NCI-H1092 (cell line): ENCODE data around the gene CAD.

Experiments
- DNase-seq: peaks from one replicate; lab custom pipeline; 2025; lab: John Stamatoyannopoulos, UW

Gene CAD

DNA sequence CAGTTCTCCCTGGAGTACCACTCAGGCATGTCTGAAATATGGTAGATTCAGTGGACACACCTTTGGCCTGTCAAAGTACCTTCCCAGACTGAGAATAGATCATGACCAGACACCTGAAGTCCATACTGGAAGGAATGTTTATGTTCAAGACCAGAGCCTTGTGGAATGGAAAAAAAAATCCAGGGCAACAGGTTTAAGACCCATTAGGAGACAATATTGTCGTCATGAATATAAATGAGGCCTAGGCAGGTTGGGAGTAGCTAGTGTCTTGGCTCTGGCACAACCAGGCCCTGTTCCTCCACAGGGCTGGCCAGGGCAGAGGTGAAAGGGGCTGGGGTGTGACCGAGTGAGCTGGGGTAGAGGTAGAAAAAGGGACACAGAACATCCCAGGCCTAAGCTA is 18.5 kb upstream of the CAD start:
- DNase-seq, result no peak

DNA sequence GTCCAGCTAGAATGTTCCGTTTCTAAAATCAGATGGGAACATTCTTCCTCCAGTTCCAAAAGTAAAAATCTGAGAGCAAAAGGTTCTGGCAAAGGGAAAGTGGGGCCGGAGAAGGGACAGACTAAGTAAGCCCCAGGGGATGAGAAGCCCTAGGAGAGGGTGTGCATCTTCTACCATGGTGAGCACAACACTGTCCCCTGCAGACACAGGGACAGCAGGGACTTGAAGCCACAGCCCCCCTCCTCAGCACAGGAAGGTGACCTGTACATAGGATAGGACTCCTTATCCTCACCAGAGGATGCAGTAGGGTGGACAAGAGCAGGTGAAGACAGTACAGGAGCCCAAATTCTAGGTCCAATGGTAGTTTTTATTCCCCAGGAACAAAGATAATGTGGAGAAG is 17.9 kb upstream of the CAD start:
- DNase-seq, result no peak

DNA sequence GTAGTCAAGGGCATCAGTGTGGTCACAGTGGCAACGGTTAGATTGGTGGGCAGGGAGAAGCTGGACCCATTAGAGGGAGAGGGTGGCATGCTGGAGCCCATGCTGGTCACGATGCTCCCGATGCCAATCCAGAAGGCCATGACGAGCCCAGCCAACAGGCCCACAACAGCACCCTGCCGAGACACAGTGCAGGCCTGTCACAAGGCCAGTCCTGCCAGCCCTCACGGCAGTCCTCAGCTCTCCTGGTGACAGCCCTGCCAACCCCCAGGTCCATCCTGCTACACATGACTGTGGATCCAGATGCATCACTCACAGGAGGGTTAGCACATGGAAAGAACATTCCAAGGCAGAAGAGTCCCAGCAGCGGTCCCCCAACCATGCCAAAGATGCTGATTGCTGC is 15.5 kb upstream of the CAD start:
- DNase-seq, result no peak

DNA sequence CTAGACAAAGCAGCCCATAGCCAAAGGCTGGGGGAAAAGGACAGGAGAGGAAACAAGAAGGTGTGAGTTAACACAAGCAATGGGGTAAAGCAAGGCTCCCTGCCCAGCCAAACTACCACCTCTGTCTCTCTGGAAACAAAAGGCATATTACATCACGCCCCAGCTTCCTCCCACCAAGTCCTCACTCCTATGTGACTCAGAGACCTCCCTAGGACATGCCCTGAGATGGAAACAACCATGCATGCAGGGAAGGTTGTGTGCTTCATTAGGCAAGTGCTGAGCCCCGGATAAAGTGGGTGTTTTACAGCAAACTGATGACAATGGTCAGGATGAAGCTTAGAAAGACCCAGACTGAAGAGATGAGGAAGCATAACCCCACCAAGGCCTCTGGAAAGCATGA is 14.3 kb upstream of the CAD start:
- no peak for DNase-seq

DNA sequence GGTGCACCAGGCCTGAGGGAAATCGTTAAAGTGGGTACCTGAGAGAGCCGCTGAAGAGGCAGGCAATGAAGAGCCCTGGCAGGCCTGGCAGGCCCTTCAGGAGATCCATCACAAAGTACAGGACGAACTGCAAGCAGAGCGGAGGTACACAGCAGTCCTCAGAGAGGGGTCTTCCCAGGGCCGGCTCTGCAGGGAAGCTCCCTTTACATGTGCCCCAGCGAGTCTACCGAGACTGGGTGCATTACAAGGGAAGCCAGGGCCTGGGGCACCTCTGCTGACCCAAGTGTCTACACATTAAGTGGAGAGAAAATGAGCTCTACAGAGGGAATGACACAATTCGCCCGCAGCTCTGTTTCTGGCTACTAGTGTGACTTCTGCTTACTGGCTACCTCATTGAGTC is 13.4 kb upstream of the CAD start:
- DNase-seq, result no peak

DNA sequence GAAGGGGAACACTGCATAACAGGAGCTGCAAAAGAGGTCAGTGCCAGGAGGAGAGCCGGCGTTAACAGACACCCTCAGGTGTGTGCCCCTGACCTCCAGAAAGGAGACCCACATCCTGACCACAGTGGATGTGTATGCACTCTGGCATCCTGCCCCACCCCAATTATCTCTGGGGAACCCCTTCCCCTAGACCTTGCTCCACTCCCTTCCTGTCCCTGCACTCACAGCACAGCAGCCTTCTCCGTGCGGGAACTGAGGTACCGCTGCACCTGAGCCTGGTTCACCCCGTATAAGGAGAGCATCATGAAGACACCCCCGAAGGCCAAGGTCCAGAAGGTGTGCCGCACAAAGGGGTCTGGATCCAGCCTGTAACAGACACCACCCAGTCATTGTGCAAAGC is 12.6 kb upstream of the CAD start:
- no peak for DNase-seq

DNA sequence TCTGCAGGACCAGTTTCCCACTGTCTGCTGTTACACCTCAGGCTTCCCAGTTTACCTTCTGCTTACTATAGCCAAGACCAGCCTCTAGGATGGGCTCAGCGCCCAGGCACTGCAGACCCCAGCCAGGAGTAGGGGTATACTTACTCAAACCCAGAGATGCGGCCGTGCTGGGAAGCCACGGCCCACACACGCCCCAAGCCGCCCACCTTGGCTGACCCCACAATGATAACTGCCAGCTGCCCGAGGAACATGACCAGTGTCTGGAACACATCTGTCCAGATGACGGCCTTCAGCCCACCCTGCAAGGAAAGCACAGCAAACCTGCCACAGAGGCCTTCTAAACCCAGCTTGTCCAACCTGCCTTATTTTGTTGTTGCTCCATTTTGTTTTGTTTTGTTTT is 12.0 kb upstream of the CAD start:
- no peak for DNase-seq

DNA sequence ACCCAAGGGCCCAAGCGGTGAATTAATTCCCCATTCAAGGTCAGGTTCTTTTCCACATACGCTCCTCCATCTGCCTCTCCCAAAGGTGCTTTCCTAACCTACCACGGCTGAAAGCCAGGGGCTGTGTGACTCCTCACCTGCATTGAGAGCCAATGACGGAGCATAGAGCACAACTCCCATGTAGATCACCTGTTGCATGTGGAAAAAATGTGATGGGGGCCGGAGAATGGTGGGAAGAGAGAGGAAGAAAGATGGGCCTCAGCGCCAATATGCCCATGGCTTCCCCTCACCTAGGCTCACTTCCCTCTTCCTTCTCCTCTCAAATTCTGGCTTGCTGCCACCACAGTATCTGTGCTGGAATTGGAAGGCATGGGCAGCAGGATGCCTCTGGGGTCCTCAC is 10.8 kb upstream of the CAD start:
- no peak for DNase-seq

DNA sequence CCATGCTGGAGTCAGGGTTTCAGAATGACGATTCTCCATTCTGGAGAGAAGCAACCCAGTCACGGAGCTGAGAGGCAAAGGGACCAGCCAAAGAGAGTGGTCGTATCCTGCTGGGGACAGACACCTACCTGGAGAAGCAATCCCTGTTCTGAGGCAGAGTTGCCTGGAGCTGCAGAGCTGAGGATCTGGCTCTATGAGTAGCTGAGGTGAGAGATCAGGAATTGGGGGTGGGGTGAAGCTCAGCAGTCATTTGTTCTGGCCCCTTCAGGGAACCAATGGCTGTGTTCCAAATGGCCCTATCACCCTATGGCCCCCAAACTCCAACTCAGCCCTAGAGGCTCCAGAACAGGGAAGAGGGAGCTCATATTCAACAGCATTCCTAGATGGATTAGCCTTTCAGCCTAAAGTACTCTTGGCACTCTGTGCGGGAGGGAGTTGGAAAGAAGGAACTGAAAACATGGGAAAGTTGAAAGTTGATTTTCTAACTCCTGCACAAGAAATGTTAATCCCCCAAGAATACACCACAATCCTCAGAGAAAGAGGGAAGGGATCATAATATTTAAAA is 8.6 kb upstream of the CAD start:
- no peak for DNase-seq

DNA sequence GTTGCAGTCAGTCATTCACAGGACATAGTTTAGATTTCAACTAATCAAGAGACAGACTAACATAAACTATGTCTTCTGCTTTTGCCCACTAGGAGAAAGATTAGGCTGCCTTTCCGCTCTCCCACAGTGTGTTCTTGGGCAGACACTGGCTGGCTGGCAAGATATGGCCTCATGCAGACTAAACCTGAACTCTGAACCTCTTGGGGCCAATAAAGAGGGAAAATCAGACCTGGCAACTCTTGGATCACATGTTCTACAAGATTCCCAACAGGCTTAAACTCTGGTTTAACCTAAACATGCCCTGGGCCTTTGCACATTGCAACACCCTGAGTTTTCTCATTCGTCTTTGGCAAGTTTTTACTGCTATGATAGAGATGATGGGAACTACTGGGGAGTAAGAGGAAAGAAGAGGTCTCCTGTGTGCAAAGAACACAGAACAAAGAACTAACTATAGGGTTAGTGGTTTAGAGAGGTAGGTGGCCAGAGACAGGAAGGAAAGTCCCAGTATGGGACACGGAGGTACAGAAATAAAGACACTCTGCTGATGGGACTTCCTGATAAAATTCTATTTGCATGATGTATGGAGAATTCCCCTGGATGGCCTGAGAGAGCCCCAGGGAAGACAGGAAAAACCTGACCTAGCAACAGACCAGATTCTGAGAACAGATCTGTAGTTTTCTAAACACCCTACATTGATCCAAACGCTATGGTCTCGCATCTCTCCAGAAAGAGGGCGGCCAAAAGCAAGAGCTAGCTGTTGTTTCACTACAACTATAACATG is 7.4 kb upstream of the CAD start:
- no peak for DNase-seq

DNA sequence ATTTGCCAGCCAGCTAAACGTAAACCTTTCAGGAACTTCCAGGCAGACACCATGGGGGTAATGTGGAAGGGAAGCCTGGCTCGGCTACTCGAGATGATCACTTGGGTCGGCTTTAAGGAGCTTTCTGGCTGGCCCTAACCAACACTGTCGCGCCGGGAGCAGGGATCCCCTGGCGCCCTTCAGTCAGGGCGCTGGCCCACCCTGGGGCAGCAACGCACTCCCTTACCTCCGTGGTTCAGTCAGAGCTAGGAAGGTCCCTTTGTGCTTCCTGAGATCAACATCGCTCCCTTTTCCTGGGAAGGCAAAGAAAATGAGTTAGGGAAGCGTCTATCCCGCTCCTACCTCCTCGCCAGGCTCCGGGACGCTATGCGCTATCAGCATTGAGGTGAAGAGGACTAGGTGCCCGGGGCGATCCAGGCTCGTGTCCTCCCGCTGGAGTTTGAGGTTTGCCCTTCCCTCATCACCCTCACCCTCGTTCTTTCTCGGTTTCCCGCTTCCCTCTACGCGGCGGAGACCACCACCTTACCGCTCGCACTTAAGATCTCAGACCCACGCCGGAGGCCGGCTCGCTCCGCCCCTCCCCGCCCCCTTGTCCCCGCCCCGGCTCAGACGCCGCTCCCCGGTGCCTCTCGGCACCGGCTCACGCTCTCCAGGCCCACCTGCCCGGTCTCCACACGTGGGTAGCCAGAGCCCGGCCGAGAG is 5.8 kb upstream of the CAD start:
- DNase-seq, result no peak

DNA sequence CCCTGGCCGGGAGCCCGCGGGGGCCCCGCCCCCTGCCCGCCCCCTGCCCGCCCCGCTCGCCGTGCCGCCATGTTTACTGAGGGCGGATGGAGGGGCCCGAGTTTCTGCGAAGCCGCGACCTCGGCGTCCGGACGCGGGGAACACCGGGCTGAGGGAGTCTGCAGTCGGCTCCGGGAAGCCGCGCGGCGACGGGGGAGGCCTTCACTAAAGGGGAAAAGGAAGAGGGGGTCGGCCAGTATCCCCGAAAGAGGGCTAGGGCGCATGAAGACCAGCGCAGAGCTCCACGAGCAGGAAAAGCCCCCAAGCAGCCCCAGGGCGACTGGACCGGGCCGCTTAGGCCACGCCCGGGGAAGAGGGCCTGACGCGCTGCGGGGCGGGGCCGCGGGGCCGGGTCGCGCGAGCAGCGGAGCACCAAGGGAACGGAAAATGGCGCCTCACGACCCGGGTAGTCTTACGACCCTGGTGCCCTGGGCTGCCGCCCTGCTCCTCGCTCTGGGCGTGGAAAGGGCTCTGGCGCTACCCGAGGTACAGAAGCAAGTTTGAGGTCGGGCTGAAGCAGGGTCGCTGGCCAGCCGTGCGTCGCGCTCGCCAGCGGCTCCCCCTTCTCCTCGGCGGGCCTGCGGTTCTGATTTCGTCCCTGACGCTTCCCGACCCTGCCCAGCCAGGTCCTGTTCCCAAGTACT is 5.1 kb upstream of the CAD start, which contains the start of the genes ATRAID and SLC5A6:
ATRAID (plus strand) TSS at position 99 of the 683 bp plus-strand sequence; CDS start at position 427, 328 bp downstream.
SLC5A6 (minus strand) TSS at position 326 of the 683 bp plus-strand sequence. CDS start 4,618 bp downstream, outside the sequence.
- DNase-seq, result peak; percentile 71

DNA sequence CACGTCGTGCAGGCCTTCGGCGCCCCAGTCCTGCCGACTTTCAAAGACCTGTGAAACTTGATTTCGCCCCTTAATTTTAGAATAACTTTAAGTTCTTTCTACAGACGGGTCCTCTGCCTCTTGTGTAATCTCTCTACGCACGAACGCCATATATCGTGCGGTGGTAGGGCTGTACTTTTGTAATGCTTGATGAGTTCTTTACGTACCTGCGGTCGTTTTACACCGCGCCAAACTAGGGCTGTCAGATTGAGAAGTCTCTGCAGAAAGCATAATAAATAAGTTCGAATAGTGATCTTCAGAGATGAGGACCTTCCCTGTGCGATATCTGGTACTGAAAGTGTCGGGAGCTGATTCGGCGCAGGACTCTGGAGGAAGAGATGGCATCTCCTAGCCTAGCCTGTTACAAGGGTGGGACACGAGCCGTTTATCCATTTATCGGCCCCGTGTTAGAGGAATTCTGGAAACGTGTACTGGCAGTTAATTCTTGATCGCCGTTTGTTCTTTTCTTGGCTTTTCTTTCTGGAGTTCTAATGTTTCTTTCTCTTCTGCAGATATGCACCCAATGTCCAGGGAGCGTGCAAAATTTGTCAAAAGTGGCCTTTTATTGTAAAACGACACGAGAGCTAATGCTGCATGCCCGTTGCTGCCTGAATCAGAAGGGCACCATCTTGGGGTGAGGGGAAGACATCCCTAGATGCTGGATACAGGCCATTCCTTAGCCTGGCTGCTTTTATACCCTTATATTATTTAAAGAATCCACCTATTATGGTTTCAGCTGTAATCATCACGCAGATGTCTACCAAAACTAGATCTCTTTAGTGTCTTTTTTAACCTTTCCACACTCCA is 4.3 kb upstream of the CAD start:
- no peak for DNase-seq

DNA sequence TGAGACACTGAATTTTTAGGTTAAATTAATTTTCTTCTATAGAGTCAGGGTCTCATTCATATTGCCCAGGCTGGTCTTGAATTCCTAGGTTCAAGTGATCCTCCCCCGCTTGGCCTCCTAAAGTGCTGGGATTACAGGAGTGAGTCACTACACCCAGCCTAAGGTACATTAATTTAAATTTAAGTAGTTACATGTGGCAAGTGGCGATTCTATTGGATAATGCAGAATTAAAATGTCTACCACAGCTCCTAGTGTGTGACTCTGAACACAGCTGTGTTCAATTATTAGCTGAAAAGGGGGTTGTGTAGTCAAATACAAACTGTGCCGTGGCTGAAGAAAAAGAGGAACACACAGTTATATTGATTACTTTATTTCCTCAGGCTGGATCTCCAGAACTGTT is 2.2 kb upstream of the CAD start:
- DNase-seq, result no peak

DNA sequence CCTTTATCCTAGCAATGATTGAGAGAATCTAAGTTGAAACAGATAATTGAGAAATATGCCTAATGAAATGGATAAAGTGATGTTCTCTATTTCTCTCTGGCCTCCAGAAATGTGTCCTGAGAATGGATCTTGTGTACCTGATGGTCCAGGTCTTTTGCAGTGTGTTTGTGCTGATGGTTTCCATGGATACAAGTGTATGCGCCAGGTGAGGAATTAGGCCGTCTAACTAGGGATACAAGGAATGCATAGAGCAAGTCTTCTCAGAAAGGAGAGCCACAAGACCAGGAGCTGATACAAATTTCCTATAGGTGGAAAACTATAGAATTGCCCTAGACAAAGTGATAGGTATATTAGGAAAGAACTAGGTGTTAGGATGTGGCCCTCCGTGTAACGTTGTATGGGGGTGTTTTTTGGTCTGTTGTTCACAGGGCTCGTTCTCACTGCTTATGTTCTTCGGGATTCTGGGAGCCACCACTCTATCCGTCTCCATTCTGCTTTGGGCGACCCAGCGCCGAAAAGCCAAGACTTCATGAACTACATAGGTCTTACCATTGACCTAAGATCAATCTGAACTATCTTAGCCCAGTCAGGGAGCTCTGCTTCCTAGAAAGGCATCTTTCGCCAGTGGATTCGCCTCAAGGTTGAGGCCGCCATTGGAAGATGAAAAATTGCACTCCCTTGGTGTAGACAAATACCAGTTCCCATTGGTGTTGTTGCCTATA is 592 bp upstream of the CAD start:
- no peak for DNase-seq

DNA sequence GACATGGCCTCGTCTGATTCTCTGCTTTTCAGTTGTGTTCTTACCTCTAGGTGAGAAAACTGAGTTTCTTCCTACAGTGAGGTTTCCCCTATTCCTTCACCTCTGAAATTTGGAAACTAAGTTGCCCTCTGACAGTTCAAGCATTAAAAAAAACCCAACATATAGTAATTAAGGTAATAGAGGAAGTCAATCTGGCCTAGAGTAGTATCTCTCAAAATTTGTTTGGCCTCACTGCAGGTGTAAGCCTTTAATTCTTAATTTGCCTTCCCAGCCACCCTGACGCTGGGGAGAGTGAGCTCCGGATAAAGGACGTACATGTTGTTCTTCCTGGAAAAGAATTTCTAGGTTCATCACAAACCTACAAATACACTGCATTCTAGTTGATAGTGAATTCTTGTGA is 1.4 kb downstream of the CAD start:
- no peak for DNase-seq

DNA sequence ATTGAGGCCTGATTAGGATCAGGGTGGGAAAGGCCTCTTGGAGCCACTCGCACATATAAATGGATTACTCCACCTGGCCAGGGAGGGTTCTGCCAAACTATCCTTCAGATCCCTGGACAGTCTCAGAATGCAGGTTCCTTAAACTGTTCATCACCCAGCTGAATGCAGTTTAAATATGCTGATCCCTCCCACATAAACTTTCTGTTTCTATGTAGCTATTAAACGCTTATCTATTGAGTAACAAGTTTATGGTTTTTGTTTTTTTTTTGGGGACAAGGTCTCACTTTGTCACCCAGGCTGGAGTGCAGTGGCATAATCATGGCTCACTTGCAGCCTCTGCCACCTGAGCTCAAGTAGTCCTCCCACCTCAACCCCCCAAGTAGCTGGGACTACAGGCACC is 1.9 kb downstream of the CAD start:
- DNase-seq, result no peak

DNA sequence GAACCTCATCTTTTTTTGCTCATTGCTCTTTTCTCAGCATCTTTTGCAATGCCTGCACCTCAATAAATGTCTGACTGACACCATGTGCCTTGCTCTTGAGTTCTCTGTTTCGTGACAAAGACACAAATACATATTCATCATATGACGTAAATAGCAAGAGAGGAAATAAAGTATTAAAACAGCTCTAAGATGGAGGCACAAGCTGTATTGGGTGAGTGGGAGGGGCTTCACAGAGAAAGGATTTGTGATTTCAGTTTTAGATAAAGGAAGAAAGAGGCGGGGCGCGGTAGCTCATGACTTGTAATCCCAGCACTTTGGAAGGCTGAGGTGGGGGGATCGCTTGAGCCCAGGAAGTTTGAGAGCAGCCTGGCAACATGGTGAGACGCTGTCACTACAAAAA is 2.9 kb downstream of the CAD start:
- no peak for DNase-seq

DNA sequence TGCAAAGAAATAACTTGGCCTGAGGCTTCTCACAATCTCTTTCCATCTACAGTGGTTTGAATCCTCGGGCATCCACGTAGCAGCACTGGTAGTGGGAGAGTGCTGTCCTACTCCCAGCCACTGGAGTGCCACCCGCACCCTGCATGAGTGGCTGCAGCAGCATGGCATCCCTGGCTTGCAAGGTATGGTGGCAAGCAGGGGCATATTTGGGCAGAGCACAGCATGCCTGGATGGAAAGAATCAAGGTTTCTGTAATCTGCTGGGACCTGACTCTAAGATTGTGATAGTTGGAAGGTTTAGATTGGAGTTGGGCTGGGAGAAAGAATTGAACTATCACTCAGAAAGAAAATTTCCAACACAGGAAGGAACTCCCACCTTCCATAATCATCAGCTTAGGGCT is 4.0 kb downstream of the CAD start:
- no peak for DNase-seq

DNA sequence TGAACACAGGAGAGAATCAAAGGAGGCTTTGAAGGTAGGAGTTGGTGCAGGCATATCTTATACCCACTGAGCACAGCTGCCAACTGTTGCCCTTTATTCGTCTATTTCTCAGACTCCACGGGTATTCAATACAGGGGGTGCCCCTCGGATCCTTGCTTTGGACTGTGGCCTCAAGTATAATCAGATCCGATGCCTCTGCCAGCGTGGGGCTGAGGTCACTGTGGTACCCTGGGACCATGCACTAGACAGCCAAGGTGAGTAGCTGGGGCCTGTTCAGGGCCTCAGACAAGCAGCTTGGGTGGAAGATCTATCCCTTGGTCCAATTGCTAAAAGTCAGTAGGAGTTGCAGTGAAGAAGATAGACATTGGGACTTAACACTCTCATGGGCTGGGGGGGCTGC is 5.2 kb downstream of the CAD start:
- no peak for DNase-seq

DNA sequence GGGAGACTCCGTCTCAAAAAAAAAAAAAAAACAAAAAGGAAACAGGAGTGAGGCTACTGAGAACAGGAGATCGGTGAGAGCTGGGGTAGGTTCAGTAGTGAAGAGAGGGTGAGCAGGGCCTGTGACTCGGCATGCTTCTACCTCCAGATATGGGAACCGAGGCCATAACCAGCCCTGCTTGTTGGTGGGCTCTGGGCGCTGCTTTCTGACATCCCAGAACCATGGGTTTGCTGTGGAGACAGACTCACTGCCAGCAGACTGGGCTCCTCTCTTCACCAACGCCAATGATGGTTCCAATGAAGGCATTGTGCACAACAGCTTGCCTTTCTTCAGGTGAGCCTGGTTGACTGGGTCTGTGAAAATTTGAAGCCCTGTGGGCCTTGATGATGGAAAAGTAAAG is 6.2 kb downstream of the CAD start:
- no peak for DNase-seq
